Activated naive CD8-positive, alpha-beta T cell treated with anti-CD3 and anti-CD28 coated beads, Interleukin-2, amount 50 U/mL, for 24 hours (primary cell): ENCODE data around the gene OXNAD1.

Experiments
- ATAC-seq: fragments of 150-1000 bp; cut with Tn5 transposase; one replicate; pipeline ENCODE4 v1.10.0; 2021
- DNase-seq: peaks from one replicate; pipeline ENCODE4 v3.0.0; 2021
- H3K27ac Mint-ChIP-seq: one replicate; pipeline ENCODE4 v1.8.0; 2021; ENCODE audit warnings: mild to moderate bottlenecking, mixed read lengths
- H3K27me3 Mint-ChIP-seq: one replicate; pipeline ENCODE4 v1.8.0; 2021; ENCODE audit warnings: mixed read lengths
- H3K36me3 Mint-ChIP-seq: one replicate; pipeline ENCODE4 v1.8.0; 2021; ENCODE audit warnings: low read depth, mixed read lengths
- H3K4me1 Mint-ChIP-seq: one replicate; pipeline ENCODE4 v1.8.0; 2021; ENCODE audit warnings: mixed read lengths
- H3K4me3 Mint-ChIP-seq: one replicate; pipeline ENCODE4 v1.8.0; 2021; ENCODE audit warnings: mild to moderate bottlenecking, moderate library complexity, mixed read lengths
- H3K9me3 Mint-ChIP-seq: one replicate; pipeline ENCODE4 v1.8.0; 2021; ENCODE audit warnings: mixed read lengths

The OXNAD1 gene

DNA sequence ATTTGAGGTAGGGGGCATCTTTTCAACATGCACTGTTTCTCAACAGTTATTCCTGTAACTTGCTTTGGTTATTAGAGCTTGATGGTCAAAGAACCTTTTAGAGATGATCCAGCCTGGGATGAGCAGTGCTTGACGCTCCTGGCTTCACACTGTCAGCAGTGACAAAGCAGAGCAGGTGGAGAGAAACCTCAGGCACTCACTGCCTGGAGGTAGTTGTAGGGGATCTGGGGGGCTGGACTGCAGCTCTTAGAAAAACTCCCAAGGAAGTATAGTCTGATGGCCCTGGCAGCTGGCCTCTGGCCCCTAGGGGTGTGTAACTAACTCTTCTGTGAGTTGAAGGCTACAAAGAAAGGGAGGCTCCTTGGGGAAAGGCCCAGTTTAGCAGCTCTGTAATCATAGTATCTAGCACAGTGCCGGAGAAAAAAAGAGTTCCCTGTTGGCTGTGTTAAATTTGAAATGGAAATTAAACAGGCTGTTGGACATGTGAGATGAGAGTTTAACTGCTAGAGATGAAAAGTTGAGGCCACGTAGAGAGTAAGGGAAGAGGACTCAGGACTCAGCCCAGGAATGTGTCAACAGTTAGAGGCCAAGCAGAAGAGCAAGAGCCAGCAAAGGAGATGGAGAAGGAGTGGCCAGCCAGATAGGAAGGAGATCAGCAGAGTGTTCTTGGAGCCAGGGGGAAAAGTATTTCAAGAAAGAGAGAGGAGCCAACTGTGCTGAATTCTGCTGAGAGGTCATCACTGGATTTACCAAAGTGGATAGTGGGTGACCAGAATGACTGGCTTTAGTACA is 14.2 kb downstream of the OXNAD1 start:
- no peaks in the 10 kb centered on the region for H3K9me3 Mint-ChIP-seq
- DNase-seq (no peak), ATAC-seq (no peak)

DNA sequence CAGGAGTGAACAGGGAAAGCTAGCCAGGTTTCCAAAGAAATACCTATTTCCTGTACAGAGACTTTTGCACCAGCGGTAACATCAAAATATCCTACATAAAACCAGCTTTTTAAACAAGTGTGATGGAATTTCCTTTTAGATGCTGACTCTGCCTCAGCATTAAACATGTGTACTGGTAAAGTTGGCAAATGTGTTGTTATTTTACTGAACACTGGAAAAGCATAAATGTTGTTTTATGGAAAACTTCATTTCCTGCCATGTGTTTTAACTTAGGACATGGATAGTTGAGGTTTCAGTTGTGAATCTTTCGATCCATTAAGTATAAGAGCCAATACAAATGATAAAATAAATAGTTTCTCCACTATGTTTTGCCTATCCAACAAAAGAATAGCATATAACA is 15.7 kb downstream of the OXNAD1 start:
- Mint-ChIP-seq H3K36me3 (peaks cover 36% of the 10 kb centered on the region), H3K4me1 (peaks cover 21% of the 10 kb centered on the region), H3K27me3 (no peaks in the 10 kb centered on the region), H3K4me3 (no peak overlapping the region), H3K9me3 (no peaks in the 10 kb centered on the region), H3K27ac (no peak overlapping the region)
- ATAC-seq (no peak), DNase-seq (no peak)

More for the DNA sequence above, 14.2 kb downstream of the OXNAD1 start:
- Mint-ChIP-seq H3K4me1 (peaks cover 6% of the 10 kb centered on the region), H3K4me3 (no peak overlapping the region), H3K36me3 (peaks cover 32% of the 10 kb centered on the region), H3K27me3 (no peaks in the 10 kb centered on the region), H3K27ac (no peak overlapping the region)

DNA sequence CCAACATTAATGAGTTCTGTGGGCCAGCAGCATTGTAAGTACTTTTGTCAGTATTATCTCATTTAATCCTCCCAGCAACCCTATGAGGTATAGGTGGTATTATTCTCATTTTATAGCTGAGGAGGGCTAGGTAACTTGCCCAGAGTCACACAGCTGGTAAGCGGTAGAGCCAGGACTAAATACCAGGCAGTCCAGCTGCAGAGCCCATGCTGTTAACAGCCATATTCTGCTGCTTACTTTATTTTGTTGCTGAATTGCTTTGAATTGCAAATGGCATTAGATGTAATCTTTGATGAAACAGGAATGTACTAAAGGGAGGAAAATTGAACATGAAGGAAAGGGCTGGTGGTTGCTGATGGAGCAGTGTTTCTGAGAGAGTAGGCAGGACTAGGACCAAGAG is 19.6 kb downstream of the OXNAD1 start:
- Mint-ChIP-seq H3K4me1 (peaks cover 60% of the 10 kb centered on the region), H3K4me3 (peak overlapping the region; percentile 35)
- no peak for ATAC-seq

DNA sequence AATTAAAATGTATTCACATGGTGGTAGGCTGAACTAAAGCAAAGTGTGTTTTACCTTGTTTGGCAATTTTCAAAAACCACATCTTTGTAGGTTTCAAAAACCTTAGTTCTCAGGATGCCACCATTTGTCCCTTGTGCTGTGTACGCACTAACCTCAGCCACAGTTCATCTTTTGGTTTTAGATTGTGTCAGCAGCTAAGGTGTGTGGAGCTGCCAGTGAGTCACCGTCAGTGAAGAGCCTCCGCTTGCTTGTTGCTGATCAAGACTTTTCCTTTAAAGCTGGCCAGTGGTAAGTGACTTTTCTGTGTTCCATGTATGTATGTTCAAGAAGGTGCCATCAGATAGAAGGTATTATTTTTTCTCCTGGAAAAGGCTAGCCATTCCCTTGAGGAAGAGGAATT is 21.1 kb downstream of the OXNAD1 start:
- Mint-ChIP-seq H3K27ac (peak overlapping the region; percentile 93), H3K36me3 (peaks cover 59% of the 10 kb centered on the region), H3K27me3 (no peaks in the 10 kb centered on the region), H3K4me1 (peaks cover 76% of the 10 kb centered on the region), H3K4me3 (peak overlapping the region; percentile 82), H3K9me3 (no peaks in the 10 kb centered on the region)
- DNase-seq, result peak; percentile 57
- ATAC-seq, result peak; percentile 95

More for the DNA sequence above, 19.6 kb downstream of the OXNAD1 start:
- no peak for DNase-seq
- Mint-ChIP-seq H3K27me3 (no peaks in the 10 kb centered on the region), H3K36me3 (peaks cover 55% of the 10 kb centered on the region), H3K27ac (peak overlapping the region; percentile 93), H3K9me3 (no peaks in the 10 kb centered on the region)

DNA sequence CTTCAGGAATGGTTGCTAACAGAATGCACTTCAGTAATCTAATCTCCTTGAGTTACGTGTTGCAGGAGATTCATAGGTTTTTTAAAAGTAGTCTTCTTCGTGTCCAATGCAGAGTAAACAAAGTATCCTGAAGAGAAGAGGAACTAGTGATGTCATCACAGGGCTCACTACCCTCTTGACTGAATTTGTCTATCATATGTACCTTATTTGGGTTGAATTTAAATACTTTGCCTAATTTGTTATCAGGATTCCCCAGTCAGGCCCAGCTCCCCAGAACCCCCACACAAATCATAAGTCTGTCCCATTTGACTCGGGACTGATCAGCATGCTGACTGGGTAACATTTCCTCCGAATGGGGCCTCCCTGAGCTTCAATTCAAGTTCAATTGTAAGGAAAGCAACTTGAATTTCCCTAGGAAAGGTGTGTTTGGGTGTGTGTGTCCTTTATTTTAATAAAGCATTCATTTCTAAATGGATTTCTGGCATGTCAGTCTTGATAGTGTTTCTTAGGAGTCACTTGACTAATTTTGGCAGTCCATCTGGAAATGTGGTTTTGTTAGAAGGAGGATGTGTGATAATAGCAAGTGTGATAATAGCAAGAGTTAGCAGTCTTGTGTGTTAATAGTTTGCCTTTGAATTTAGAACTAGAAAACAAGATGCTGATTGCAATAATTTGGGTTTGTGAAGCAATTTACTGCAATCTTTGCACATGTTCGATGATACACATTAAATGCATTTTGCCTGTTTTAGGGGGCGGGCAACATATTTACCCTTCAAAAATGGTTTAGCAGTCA is 21.9 kb downstream of the OXNAD1 start:
- Mint-ChIP-seq H3K4me1 (peaks cover 83% of the 10 kb centered on the region), H3K9me3 (no peaks in the 10 kb centered on the region), H3K36me3 (peaks cover 58% of the 10 kb centered on the region), H3K4me3 (peak overlapping the region; percentile 82), H3K27ac (peak overlapping the region; percentile 93), H3K27me3 (no peaks in the 10 kb centered on the region)
- ATAC-seq (no peak), DNase-seq (no peak)

DNA sequence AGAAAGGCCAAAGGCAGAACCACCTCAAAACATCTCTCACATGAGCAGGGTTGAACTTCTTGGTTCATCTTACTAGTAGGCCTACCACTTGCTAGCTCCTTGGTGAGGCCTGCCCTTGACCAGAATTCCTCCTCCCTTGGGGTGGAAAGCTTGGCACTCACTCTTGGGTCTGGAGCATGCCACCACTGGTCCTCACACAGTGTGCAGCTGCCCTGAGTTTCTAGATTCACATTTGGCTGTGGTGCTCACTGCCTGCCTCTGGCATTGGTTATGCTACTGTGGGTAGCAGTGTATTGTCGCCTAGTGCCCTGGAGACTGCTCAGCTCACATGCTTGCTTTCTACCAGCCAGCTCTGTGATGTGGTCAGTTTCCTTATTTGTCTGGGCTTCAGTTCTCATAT is 23.7 kb downstream of the OXNAD1 start:
- Mint-ChIP-seq H3K4me1 (peaks cover 95% of the 10 kb centered on the region), H3K9me3 (peaks cover 10% of the 10 kb centered on the region), H3K4me3 (peak overlapping the region; percentile 82), H3K27ac (peak overlapping the region; percentile 93), H3K27me3 (no peaks in the 10 kb centered on the region), H3K36me3 (peaks cover 56% of the 10 kb centered on the region)
- DNase-seq (no peak), ATAC-seq (no peak)

DNA sequence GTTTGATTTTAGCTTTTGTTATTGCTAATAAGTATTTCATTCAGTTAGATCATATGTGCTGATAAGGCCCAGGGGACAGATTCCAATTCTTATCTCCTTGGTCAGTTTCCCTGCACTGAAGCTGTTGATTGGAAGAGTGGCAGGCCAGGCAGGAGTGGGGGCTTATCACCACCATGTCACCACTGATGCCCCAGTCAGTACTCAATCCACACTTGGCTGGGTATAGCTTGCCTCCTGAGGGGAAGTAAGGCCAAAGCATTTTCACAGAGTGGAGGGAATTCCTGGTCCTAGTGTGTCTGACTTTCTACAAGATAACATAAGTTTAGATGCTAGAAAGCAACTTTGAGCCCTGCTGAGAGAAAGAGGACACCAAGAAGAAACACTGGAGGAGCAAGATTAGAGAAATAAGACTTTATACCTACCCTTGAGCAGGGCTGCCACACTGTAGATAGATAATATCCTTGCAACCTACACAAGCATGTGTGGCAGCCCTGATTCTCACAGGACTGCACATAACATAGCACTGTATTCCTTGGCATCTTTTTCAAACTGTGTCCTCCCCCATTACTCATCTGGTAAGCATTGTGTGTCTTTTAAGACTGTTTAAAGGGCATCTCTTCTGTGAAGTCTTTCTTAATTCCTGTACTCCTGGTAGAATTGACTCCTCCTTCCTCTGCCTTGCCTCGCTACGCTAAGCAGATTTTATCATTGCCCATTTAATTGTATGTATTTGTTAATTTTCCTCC is 24.3 kb downstream of the OXNAD1 start:
- H3K4me3 Mint-ChIP-seq, result peak overlapping the region; percentile 82
- H3K27ac Mint-ChIP-seq, result peak overlapping the region; percentile 93
- peaks cover 13% of the 10 kb centered on the region for H3K9me3 Mint-ChIP-seq
- ATAC-seq, result no peak
- peaks cover 98% of the 10 kb centered on the region for H3K4me1 Mint-ChIP-seq
- peaks cover 59% of the 10 kb centered on the region for H3K36me3 Mint-ChIP-seq
- H3K27me3 Mint-ChIP-seq, result no peaks in the 10 kb centered on the region
- DNase-seq, result no peak

DNA sequence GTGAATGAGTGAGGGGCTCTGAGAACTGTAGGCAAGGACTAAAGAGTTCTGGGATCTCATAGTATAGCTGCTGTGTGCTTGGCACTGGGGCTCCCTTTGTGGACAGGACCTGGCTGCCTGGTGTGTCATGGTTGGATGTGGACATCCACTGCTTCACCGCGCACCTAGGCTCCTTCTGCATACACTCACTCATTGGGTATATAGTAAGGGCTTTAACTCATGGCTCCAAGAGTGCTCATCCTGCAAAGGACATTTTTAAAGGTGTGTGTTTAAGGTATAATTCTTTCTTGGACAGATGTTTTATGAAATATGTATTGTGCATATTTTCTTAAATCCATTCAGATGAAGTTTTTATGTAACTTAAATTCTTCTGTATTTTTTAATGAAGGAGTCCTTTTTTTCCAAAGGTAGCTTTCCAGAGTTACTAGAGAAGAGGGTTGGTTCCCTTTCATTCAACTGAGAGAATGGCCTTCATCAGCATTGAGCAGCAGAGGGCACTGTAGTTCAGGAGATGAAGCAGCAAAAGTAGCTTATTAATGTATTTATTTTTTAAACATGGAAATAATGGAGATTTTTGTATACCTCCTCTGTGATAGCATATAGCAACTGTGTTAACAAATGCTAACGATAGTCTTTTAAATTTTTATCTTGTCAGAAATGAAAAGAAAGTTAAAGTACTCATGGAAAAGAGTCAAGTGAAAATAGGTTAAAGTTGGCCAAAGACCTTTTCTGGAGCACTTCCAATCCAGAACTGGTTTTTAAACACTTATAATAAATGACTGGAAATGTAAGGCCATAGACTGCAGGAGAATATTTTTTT is 25.2 kb downstream of the OXNAD1 start:
- Mint-ChIP-seq H3K4me3 (peak overlapping the region; percentile 82), H3K36me3 (peaks cover 60% of the 10 kb centered on the region), H3K4me1 (peaks cover 97% of the 10 kb centered on the region), H3K27ac (peak overlapping the region; percentile 93), H3K27me3 (no peaks in the 10 kb centered on the region), H3K9me3 (peaks cover 13% of the 10 kb centered on the region)
- DNase-seq (peak; percentile 57), ATAC-seq (no peak)

DNA sequence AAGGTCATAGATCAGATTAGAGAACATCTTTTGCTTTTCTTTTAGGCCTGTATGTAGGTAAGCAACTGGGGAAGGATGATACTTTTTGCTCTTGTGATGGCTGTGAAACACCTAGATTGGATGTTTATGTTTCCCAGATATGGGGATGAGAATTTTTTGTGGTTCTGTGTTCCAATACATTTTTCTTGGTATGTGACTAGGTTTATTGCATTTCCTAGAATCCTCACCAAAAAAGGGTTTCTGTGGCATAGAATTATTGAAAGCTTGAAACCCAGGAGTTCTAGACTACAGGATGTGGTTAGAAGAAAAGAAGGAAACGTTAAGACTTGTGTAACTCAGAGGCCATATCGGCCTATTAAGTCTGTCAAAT is 25.8 kb downstream of the OXNAD1 start:
- Mint-ChIP-seq H3K36me3 (peaks cover 65% of the 10 kb centered on the region), H3K4me1 (peaks cover 97% of the 10 kb centered on the region), H3K9me3 (peaks cover 13% of the 10 kb centered on the region), H3K27me3 (no peaks in the 10 kb centered on the region), H3K27ac (peak overlapping the region; percentile 93), H3K4me3 (peak overlapping the region; percentile 64)
- ATAC-seq, result peak; percentile 13
- no peak for DNase-seq

DNA sequence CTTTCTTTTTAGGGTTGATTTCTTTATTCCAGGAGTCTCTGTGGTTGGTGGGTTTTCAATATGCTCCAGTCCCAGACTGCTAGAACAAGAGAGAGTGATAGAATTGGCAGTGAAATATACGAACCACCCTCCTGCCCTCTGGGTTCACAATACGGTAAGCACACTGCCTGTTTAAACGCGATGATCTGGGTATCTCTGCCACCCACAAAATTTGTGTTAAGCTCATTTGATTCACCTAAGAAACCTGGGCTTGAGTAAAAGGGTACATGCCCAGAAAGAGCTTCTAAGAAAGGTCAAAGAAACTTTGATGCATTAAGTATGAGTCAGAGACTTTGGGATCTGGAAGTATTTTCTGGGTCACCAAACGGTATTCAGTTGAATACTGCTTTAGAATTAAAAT is 29.8 kb downstream of the OXNAD1 start:
- H3K9me3 Mint-ChIP-seq, result peaks cover 13% of the 10 kb centered on the region
- DNase-seq (no peak), ATAC-seq (peak; percentile 80)
- peaks cover 66% of the 10 kb centered on the region for H3K36me3 Mint-ChIP-seq
- no peaks in the 10 kb centered on the region for H3K27me3 Mint-ChIP-seq
- H3K4me1 Mint-ChIP-seq, result peaks cover 97% of the 10 kb centered on the region
- H3K4me3 Mint-ChIP-seq, result peak overlapping the region; percentile 66
- peak overlapping the region; percentile 94 for H3K27ac Mint-ChIP-seq

DNA sequence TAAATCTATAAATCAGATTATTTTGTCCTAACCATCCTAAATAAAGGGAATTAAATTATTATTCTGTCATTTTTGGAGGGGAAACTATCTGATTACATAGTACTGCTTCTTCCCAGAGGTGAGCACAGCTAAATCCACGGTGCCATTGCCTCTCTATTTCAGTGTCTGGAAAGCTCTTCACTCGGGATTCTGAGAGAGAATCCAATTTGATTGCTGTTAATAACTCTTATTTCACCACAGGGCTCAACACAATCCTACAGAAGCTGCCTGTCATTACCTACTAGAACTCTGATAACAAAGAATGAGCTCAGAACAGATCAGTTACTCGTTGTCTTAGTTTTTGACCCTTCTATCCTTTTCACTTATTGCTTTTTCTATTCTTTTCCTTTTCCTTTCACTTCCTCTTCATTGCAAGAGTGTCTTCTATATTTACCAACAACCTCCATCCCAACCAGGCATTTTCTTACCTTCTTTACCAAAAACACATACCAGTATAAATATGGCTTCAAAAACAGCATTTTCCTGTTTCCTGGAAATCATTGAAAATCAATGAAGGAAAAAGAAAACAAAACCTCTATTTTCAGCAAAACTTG is 30.4 kb downstream of the OXNAD1 start:
- no peaks in the 10 kb centered on the region for H3K27me3 Mint-ChIP-seq
- ATAC-seq, result no peak
- H3K27ac Mint-ChIP-seq, result peak overlapping the region; percentile 94
- H3K4me3 Mint-ChIP-seq, result peak overlapping the region; percentile 53
- peaks cover 64% of the 10 kb centered on the region for H3K36me3 Mint-ChIP-seq
- H3K9me3 Mint-ChIP-seq, result peaks cover 13% of the 10 kb centered on the region
- no peak for DNase-seq
- peaks cover 97% of the 10 kb centered on the region for H3K4me1 Mint-ChIP-seq

DNA sequence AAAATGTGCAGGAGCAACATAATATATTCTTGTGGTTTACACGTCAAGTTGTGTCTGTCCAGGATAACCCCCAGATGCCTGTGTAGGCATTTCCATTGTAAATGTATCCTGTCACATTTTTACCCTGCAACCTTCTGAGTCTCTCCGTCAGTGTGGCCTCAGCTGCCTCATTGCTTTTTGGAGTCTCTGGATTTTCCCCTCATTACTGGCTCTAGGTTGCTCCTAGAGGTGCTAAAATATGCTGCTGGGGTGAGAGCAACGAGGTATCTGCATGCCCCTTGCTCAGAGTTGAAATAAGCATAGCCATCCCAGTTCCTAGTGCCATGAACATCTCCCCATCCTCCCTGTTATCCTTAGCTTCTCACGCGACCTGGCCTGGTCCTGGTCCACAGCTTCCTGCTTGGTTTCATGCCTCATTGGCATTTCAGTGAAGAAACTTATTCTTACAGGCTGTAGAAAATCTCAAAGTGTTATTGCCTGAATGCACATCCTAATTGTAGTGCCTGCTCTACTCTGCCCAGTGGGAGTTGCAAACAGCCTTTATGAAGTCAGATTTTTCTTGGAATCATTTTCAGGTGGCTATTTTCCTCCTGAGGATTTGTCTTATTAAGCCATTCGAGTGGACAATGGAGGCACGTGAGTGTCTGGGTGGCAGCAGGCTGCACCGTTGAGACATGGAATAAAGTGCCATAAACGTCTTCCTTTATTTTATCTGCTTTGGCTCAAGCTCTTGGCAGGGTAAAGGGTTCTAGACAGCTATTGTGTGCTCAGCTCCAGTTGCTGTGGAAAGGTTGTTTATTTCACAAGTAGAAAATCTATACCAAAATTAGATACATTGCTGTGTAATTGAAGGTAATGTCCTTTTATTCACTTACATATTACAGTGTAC is 33.2 kb downstream of the OXNAD1 start:
- H3K9me3 Mint-ChIP-seq, result peaks cover 7% of the 10 kb centered on the region
- peaks cover 99% of the 10 kb centered on the region for H3K4me1 Mint-ChIP-seq
- no peak for DNase-seq
- ATAC-seq, result no peak
- H3K27ac Mint-ChIP-seq, result peak overlapping the region; percentile 94
- peak overlapping the region; percentile 44 for H3K4me3 Mint-ChIP-seq
- no peaks in the 10 kb centered on the region for H3K27me3 Mint-ChIP-seq
- H3K36me3 Mint-ChIP-seq, result peaks cover 74% of the 10 kb centered on the region

DNA sequence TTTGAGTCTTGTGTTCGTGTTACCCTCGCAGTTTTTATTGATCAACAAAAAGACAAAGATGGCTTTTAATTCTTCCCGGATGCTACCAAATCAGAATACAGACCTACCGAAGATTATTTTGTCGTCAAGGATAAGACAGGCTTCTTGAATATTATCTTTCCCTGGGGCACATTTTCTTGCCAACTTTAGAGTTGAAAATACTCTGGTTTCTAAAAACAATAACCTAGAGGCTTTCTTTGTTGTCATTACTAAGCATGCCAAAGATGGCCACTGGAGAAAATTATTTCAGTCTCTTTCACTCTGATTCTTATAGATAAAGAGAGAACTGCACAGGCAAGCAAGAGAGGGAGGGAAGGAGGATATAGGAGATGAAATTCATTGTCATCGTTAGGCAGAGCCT is 33.9 kb downstream of the OXNAD1 start:
- H3K27ac Mint-ChIP-seq, result peak overlapping the region; percentile 94
- ATAC-seq (no peak), DNase-seq (no peak)
- H3K27me3 Mint-ChIP-seq, result no peaks in the 10 kb centered on the region
- peaks cover under 1% of the 10 kb centered on the region for H3K9me3 Mint-ChIP-seq
- peaks cover 97% of the 10 kb centered on the region for H3K4me1 Mint-ChIP-seq
- peak overlapping the region; percentile 25 for H3K4me3 Mint-ChIP-seq
- peaks cover 71% of the 10 kb centered on the region for H3K36me3 Mint-ChIP-seq
